GM18873 (cell line): ENCODE data around the gene UBE2I.
"Not testable (repeated sequence)": the region's sequence is repeated elsewhere in the genome, so short reads cannot be mapped to it uniquely, and the experiment has no call there.

Experiments used
- ATAC-seq: cut with Tn5 transposase; IDR thresholded peaks from one replicate; pipeline ENCODE4 v1.9.1; 2021; ENCODE audit warnings: mild to moderate bottlenecking, moderate library complexity, moderate number of reproducible peaks; ENCODE audit not compliant: unreplicated experiment, low FRiP score

The UBE2I gene

DNA sequence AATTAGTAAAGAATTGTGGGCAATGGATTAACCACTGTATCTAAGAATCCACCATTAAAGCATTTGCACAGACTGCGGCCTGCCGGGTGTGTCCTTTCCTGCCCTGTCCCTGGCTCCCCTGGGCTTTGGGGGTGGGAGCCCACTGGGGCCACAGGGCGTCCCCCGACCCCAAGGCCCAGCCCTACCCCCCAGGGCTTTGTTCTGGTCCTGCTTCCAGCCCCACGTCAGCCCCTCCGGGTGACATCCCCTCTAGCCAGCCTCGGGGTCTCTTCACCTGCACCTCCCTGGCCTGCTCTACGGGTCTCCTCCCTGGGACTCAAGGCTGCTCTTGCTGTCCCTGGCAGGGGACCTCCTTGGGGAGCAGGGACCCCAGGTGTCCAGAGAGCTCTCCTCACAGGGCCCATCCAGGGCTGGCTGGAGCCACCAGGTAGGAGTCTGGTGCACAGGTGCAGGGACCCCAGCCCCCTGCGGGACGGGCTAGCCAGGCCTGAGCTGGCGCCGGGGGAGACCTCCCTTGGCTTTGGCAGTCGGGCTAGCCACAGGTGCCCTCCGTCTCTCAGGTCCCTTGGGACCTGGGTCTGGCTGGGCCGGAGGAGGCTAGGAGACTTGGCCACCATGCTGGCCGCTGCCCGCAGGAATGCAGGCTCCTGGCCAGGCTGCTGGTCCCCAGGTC lies 17.6 kb downstream of the UBE2I start:
- no peak for ATAC-seq

DNA sequence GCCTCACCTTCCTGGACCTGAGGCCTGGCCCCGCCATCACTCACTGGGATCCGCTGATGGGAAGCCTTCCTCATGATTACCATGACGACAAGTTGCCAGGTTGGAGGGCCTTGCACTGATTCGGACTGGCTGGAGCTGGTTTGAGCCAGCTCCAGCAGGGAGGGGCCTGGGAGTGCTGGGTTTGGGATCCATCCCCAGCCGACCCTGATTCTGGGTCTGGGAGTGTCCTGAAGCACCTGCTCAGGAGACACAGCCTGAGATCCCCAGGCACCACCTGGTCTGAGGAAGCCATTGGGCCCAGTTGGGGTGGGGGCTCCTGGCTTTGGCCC lies 18.1 kb downstream of the UBE2I start:
- ATAC-seq = no peak

DNA sequence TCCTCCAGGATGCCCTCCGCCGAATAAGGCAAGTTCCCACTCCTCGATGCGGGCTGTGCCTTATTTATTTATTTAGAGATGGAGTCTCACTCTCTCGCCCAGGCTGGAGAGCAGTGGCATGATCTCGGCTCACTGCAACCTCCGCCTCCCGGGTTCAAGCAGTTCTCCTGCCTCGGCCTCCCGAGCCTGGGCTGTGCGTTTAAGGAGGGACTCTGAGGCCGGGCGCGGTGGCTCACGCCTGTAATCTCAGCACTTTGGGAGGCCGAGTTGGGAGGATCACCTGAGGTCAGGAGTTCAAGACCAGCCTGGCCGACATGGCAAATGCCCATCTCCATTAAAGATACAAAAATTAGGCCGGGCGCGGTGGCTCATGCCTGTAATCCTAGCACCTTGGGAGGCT lies 18.7 kb downstream of the UBE2I start:
- ATAC-seq = not testable (repeated sequence)

DNA sequence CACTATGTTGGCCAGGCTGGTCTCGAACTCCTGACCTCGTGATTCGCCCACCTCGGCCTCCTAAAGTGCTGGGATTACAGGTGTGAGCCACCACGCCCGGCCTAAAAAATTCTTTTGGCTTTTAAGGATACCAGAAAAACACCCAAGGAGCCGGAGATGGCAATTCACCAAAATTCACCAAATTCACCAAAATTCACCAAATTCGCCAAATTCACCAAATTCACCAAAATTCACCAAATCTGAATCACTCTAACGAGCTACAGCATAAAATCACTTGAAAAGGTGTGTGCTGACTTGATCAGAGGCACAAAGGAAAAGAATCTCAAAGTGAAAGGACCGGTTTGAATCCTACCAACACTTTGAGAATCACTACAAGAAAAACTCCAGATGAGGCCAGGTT lies 19.5 kb downstream of the UBE2I start:
- not testable (repeated sequence) for ATAC-seq

DNA sequence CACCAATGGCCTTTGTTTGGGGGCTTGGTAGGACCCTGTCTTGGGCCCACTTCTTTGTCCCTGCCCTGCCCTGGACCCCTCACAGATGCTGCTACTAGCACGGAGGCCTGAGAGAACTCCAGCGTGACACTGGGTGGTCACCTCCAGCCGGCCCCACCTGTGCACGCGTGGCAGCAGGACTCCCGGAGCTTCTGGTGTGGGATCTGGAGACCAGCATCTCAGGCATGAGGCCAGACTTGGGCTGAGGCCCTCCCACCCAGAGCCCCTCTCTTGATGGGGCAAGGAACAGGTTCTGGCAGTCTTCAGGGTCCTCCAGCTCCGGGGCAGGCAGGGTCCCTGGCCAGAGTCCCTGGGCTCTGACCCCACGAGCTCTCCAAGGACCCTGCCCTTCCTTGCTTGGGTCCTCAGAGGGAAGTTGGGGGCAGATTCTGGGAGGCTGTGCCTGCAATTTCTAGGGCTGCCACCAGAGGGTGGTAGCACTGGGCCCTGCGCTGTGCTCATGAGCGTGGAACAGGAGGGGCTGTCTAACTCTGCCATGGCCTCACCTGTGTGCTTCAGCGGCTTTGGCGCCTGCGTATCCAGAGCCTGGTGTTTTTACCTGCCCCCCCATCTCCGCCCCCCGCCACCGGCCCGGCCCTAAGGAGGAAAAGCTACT lies 21.0 kb downstream of the UBE2I start:
- no peak for ATAC-seq

DNA sequence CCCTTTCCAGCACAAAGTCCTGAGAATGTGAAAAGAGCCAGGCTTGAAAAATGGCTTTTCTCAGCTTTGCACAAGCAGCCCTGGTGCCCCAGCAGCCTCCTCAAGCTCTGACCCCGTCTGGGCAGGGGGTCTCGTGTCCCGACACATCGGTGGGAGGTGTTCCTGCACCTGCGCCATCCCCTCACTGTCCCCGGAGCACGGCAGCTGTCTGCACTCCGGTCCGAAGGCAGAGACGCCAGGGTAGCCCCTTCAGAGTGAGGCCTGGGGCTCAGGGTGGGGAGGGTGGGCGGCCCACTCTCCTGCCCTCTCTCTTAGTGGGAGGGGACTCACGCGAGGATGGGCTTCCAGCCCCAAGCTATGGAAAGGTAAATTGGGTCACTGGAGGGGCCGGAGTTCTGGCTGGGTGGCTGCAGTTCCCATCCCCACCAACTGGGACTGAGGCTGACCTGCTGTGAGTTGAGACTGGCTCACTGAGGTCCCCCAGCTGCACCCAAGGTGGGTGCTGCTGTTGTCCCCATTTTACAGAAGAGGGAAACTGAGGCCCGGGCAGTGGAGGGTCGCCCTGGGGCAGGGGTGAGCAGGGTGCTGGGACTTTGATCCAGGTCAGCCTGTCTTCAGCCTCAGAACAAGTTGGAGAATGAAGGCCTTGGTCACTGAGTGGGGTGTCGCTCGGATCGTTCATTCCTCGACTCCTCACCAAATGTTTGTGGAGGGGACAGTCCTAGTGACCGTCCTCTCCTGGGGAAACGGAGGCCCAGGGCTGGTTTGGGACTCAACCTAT lies 21.7 kb downstream of the UBE2I start:
- no peak for ATAC-seq

DNA sequence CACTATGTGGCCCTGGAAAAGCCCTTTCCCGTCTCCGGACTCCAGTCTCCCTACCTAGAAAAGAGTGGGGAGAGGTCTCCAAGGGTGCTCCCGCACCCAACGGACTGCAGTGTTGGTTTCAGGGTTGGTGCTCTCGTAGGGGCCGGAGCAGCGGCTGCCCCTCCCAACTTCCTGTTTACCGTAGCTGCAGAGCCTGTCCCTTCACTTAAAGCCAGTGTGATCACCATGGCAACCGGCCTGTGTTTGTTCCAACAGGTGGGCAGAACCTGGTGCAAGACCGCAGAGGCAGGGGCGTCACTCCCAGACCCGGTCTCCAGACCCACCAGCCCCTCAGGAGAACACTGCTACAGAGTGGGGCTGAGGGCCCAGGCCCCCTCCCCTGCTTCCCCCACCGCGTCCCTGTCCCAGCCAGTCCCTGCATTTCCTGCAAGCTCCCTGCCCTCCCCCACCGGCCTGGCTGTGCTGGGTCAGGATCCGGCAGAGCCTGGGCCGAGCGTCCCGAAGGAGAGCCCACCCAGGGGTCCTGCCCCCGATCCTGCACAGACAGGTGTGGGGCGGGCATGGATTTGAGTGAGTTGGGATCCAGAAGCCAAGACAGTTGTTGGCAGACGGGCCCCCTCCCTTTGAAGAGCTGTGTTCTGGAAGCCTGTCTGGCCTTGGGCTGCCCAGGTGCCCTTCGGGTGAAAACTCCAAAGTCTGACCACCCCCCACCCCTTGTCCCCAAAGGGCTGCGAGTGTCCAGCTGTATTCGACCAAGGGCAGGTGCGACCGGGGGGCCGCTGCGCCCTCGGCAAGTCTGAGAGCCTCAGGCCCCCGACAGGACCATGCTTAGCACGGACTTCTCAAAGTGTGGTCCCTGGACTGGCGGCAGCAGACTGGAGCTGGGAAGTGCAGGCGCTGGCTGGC lies 22.5 kb downstream of the UBE2I start:
- no peak for ATAC-seq

DNA sequence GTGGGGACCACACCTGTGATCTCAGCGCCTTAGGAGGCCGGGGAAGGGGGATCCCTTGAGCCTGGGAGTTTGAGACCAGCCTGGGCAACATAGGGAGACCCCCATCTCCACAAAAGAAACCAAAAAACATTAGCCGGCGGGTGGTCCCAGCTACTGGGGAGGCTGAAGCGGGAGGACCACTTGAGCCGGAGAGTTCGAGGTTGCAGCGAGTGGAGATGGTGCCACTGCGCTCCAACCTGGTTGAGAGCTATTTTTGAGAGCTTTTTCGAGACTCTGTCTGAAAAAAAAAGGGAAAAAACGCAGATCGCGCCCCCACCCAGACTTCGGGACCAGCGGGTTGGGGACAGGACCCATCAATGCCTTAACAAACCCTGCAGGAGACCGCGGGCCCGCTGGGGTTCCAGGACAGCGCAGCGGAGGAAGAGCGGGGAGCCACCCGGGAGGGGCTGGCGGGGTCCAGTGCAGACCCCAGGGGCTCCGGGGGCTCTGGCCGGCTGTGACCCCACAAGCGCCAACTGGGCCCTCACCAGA lies 23.2 kb downstream of the UBE2I start:
- no peak for ATAC-seq

DNA sequence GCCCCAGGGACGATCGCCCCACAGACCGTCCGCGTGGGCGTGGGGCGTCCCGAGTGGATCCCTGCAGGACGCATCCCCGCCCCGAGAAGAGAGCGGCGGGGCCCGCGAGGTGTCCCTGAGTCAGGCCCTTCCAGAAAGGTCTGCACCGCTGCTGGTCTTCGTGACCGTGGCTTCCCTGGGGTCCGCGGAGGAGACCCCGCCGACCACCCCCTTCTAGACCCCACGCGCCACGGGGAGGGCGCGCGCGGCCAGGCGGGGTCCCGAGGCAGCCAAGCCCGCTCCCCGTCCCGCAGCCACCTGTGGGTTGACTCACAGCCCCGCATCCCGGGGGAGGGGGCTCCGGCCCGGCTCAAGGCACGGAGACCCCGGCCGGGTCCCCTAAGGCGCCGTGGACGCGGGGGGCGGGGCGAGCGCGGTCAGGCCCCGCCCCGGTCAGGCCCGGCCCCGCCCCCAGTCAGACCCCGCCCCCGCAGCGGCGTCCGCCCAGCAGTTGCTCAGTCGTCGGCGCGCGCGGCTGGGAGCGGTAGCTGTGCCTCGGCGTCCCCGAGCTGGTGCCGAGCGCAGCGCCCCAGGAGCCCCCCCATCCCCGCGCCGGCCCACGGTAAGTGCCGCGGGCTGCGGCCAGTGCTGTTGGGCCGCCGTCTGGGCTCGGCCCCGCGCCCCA lies 23.8 kb downstream of the UBE2I start, which contains the start of gene BAIAP3:
Gene BAIAP3 (plus strand): TSS at position 497 of the 664 bp plus-strand sequence. CDS start 4,905 bp downstream, outside the sequence.
- no peak for ATAC-seq

DNA sequence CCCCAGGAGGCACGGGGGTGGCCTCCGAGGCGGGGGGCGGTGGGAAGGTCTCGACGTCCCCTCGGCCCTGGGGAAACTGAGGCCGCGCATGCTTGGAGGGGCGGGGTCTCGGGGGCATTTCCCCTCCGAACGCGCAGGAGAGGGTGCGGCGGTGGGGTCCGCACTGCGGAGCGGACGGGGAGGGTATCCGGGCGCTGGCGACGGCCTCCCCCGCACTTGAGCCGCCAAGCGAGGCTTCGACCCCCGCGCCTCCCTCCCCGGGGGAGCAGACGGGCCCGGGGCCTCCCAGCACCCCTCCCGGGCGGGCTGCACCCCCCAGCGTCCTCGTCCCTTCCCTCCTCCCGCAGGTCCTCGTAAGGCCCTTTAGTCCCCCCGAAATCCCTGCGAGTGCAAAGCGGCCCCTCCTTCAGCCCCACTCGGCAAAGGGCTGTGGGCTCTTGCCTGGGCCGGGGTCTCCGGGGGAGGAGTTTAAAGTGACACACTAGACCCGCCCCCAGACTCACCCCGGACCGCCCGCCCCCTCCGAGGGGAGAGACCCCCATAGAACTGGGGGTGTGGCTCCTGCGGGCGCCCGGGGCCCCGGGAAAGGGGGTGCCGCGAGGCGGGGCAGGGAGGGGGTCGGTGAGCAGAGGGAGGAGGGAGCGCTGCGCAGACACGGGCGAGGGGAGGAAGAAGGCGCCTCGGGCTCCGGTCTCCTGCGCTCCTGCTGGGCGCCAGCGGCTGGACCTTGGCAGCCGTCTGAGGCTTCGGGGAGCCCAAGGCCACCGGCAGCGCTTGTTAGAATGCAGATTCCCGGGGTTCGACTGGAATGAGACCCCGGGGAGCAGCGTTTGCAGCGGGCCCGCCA lies 24.6 kb downstream of the UBE2I start:
- ATAC-seq = no peak

DNA sequence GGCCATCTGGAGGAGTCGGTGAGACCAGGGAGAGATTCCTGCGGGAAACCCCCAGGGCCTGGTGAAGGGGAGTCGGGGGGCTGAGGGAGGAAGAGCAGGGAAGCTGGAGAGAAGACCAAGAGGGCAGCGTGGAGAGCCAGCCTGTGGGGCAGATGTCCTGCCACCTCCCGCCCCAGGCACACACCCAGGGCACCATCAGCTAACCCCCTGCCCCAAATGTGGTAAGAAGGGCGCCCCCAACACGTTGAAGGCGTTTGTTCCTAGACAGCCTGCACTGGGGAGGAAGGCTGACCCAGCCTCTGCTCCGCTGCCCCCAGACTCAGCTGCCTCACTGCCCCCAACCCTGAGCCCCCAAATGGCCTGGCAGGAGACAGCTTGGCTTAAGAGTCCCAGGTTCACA lies 25.3 kb downstream of the UBE2I start:
- ATAC-seq = no peak

DNA sequence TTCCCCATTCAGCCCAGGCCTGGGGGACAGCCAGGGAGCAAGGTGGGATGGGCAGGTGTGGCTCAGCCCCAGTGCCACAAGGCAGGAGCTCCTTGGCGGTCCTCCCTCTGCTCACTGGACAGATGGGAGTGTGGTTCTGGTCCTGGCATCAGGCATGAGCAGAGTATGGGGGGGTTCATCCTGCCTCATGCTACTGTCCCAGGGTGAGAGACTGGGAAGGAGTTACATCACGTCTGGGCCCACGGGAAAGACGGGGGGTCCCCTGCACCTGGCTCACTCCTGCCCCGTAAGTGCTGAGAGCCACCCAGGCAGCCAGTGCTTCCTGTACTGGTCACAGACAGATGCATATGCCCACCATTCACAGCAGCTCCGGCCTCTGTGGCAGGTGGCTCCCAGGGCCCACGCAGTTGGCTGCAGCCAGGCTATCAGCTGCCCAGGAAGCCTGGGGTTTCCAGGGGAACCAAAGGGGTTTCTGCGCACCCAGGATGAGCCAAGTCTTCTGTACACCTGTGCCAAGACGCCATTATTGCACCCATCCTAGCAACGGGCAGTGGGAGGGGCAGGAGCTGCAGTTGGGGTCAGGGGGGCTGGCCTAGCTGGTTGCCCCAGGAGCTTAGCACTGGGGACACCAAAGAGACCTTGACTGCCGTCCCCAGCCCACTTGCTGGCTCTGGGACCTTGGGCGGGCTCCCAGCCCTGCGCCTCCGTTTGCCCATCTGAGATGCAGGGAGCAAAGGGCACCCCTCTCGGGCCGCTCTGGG lies 26.0 kb downstream of the UBE2I start:
- no peak for ATAC-seq

DNA sequence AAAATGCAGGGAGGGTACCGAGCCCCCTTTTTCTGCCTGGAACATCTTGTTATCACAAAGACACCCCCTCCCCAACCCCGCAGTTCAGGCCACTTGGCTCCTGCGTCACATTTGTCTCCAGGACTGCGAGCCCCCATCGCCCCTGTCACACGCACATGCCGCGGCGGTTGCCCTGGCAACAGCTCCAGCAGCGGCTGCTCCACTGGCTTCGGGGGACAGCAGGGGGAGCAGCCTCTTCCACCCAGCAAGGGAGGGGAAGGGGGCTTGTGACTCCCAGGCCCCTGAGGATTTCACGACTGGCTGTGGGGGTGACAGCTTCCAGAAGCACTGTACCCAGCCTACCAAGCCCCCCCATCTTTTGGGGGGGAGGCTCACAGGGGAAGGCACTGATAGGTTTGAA lies 26.6 kb downstream of the UBE2I start:
- no peak for ATAC-seq

DNA sequence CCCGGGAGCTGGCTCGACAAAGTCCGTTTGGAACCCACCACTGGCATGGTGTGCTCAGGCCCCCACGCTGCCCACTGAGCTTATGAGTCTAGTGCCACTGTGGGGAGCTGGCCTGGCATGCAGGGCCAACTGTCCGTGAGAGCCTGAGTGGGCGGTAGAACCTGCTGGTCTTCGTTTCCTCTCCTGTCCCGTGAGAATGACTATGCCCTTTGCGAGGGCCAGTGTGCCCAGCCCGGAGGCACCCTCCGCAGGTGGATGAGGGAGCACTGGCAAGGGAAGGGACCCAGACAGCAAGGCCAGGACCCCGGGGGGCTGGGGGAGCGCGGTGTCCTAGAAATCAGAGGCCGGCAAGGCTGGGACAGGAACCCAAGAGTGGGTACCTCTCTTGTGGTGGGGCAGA lies 27.2 kb downstream of the UBE2I start:
- ATAC-seq = no peak

DNA sequence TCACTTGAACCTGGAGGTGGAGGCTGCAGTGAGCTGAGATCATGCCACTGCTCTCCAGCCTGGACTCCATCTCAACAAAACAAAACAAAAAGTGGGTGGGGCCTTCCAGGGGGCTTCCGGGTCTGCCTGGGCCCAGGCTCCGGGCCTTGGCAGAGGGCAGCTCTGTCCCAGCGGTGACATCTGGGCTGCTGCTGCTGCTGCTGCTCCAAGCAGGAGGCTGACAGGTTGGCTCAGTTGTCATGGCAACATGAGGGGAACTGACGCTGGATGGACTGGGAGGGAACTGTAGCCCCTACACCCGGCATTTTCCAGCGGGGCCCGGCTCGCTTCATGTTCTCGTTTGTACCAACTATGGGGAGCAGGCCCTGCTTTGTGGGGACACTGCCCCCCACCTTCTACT lies 28.1 kb downstream of the UBE2I start:
- no peak for ATAC-seq

DNA sequence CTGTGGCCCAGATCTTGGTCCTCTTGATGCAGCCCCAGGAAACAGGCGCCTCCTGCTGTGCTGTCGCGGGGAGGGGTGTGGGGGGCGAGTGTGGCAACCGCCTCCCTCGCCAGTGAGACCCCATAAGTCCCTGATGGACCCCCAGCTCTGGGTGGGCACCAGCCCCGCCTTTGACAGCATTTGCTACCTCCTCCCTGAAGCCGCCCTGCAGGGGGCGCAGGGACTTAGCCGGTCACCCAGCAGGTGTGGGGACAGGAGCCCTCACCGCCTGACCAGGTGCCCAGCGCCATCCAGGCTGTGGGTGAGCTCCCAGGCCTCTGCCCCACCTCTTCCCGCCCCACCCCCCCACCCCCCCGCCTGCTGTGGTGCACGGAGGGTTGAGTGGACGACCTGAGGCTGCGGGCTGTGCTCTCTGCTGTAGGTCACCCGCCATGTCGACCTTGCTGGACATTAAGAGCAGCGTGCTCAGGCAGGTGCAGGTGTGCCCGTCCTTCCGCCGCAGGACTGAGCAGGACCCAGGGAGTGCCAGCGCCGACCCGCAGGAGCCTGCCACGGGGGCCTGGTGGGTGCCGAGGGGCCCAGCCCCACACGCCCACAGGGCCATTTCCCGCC lies 28.8 kb downstream of the UBE2I start:
- no peak for ATAC-seq

DNA sequence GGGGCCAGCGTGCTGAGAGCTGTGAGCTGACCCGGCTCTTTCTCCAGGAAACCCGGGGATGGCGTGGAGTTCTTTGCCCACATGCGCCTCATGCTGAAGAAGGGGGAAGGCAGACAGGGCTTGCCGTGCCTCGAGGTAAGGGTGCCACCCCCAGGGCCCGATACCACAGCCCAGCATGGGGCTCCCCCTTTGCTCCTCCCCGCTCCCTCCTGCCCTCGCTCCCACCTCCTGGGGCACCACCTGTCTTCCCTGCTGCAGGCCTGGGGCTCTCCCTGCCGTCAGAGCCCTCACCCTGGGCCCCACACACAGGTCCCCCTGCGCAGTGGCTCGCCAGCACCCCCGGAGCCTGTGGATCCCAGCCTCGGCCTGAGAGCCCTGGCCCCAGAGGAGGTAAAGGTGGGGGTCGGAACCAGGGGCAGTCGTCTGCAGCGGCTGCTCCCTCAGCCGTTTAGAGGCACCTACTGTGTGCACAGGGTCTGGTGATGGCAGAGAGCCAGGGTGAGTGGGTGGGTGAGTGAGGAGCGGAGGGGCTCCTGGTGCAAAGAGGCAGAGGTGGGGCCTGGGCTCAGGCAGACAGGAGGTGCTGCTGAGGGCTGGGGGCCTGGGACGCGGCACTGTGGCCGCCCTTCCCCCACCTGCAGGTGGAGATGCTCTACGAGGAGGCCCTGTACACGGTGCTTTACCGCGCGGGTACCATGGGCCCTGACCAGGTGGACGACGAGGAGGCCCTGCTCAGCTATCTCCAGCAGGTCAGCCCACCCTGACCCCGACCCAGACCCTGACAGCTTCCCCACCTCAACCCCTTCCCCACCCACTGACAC lies 29.6 kb downstream of the UBE2I start:
- ATAC-seq = no peak
